Activated T-cell treated with anti-CD3 and anti-CD28 coated beads, Interleukin-2, amount 50 U/mL, for 72 hours (primary cell): Measurements from ENCODE around the gene RGP1. TPM values are rescaled to one million over a fixed set of nuclear protein-coding genes. Genes with fewer than 3 reads are reported as not detected.

ENCODE experiments used
- ATAC-seq, 2 donors: fragments of 150-1000 bp; cut with Tn5 transposase; replicated peaks in 1 of 2; 2 replicates each; pipeline ENCODE4 v1.10.0; 2021; ENCODE audit warnings: moderate library complexity in 2 of 2, mild to moderate bottlenecking in 1 of 2
- DNase-seq, 2 donors: peaks; one replicate each; pipeline ENCODE4 v3.0.0; 2021 to 2022; ENCODE audit warnings: mixed read lengths in 1 of 2
- H3K27ac Mint-ChIP-seq: one replicate; pipeline ENCODE4 v1.8.0; 2022; ENCODE audit warnings: mild to moderate bottlenecking, moderate library complexity, mixed read lengths
- H3K27me3 Mint-ChIP-seq: one replicate; pipeline ENCODE4 v1.8.0; 2022; ENCODE audit warnings: low read depth, mixed read lengths
- H3K36me3 Mint-ChIP-seq, 2 donors: one replicate each; pipeline ENCODE4 v1.8.0; 2022; ENCODE audit warnings: mixed read lengths in 2 of 2, mild to moderate bottlenecking in 1 of 2; ENCODE audit not compliant: insufficient read depth in 2 of 2
- H3K4me1 Mint-ChIP-seq: one replicate; pipeline ENCODE4 v1.8.0; 2022; ENCODE audit warnings: low read depth, mixed read lengths
- H3K4me3 Mint-ChIP-seq, 2 donors: one replicate each; pipeline ENCODE4 v1.8.0; 2022; ENCODE audit warnings: mild to moderate bottlenecking in 2 of 2, mixed read lengths in 2 of 2, moderate library complexity in 2 of 2
- H3K9me3 Mint-ChIP-seq, 2 donors: one replicate each; pipeline ENCODE4 v1.8.0; 2022; ENCODE audit warnings: mixed read lengths in 2 of 2
- total RNA-seq, 2 donors: library from RNA; stranded (reverse); gene quantifications; one replicate each; pipeline ENCODE4 v1.2.3, GENCODE V29; 2022

Gene RGP1
- total RNA-seq, 2 donors from 2014 or later, result 32.5 TPM

DNA sequence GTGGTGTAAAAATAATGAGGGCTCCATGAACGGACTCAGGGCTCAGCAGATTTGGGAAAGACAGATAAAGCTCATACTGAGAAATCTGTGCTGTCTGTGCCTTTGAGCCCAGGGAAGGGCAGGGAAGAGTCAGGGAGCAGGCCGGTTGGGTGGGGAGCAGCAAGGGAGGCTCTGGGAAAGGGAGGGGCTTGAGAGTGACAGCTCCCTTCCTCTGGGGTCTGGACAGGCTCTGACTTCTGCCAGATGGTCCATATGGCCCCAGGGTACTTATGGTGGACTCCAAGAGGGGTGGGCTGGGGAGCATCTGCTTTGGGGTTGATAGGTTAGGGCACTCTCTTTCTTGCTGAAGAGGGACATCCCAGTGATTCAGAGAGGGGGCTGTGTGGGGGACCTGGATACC lies 44.4 kb downstream of the RGP1 start:
- no peak for DNase-seq
- H3K4me3 Mint-ChIP-seq, result no peak overlapping the region
- ATAC-seq, result no peak
- no peak overlapping the region for H3K27ac Mint-ChIP-seq
- H3K9me3 Mint-ChIP-seq, result no peaks in the 10 kb centered on the region
- peaks cover 17% of the 10 kb centered on the region for H3K4me1 Mint-ChIP-seq
- H3K36me3 Mint-ChIP-seq, result no peaks in the 10 kb centered on the region
- H3K27me3 Mint-ChIP-seq, result no peaks in the 10 kb centered on the region

DNA sequence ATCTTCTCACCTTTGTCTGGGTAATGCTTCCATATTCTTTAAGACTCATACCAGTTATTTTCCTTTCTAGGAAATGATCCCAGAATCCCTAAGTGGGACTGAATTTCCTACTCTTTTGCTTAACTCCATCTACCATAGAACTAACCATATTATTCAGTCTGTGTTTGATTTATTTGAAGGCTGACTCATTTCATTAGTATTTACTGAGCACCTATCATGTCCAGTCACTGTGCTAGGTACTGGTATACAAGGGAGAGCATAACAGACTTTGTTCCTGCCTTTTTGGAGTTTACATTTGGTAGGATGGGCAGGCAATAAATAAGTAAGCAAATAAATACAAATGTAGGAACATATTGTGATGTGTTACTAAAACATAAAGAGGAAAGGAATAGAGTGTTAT lies 46.6 kb downstream of the RGP1 start:
- H3K27ac Mint-ChIP-seq, result no peak overlapping the region
- no peaks in the 10 kb centered on the region for H3K27me3 Mint-ChIP-seq
- peaks cover 24% of the 10 kb centered on the region for H3K4me1 Mint-ChIP-seq
- H3K4me3 Mint-ChIP-seq, result no peak overlapping the region
- H3K36me3 Mint-ChIP-seq, result no peaks in the 10 kb centered on the region
- ATAC-seq, result no peak
- no peak for DNase-seq
- H3K9me3 Mint-ChIP-seq, result no peaks in the 10 kb centered on the region

DNA sequence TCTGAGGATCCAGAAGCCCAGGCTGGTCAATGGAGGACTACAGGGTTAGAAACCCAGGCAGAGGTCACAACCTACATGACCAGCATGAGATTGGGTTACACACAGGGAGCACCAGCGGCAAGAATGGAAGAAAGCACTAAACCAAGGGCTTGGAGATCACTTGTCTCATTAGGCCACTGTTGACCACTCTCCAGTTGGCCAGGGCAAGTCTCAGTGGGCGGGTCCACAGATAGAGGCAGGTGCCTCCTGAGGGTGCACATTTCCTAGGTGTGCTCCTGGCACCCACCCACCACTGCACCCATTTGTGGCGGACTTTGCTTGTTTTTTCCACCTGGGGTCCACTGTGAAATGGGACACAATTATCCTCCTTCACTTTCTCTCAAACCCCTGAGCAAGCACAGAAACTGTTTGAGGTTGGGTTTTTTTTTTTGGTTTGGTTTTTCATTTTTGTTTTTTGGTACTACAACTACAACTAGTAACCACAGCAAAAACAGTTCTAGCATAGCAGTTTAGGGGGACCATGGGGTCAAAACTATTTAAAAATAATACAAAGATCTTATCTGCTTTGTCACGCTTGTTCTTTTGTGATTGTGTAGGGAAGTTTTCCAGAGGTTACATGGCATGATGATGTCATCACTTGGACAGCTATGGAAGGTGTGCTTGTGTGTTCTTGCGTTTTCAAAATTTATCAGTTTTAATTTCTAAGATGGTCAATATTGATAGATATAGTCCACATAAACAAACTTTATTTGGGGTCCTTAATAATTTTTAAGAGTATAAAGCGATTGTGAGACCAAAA lies 48.4 kb downstream of the RGP1 start:
- H3K27me3 Mint-ChIP-seq, result no peaks in the 10 kb centered on the region
- no peaks in the 10 kb centered on the region for H3K36me3 Mint-ChIP-seq
- no peak overlapping the region for H3K27ac Mint-ChIP-seq
- peaks cover 24% of the 10 kb centered on the region for H3K4me1 Mint-ChIP-seq
- DNase-seq, result no peak
- no peaks in the 10 kb centered on the region for H3K9me3 Mint-ChIP-seq
- no peak for ATAC-seq
- H3K4me3 Mint-ChIP-seq, result no peak overlapping the region

DNA sequence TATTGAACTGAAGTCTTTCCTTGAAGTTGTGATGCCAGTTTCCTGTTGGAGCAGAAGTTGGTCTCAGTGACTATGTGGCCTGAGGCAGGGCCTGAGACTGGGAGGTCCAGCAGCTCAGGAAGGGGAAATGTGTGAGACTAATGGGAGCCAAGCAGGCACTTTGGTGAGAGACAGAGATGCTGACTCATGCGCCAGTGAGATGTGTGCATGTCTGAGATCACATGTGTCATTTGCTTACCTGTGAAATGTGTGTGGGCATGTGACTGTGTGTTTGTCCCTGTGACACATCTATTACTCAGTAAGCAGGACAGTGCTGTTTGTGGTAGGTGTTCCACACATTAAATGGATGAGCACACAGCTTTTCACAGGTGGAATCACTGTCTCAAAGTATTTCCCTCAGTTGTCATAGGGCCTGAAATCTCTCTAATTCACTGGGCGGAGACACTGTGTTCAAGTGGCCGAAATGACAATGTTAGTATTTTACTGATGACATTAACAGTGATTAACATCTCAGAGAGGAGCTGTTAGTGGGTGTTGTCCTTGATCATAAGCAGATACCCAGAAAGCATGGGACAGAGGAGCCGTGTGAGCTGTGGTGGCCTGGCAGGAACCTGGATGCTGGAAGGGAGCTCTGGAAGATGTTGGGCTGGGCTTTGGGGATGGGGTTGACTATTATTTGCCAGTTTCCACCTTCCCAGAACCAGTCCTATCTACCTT lies 49.7 kb downstream of the RGP1 start:
- H3K36me3 Mint-ChIP-seq, result peaks cover 0 to 3% of the 10 kb centered on the region in 2 donors
- peak; percentile 58 to 69 for DNase-seq

DNA sequence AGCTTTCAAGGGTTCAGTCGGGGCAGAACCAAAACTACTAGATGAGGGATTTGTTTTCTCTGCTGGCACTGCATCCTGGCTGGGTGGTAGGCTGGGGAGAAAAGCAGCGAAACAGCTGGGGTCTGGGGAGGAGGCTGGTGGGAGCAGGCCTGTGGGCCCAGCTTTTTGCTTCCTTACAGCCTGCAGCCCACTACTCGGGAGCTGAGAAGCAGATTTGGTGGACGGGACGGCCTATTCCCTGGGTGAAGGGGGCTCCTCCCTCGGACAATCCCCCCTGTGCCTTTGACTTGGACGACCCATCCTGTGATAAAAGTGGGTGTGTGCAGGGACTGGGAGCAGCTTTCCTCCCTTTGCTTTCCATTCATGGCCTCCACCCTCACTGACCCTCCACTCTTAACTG lies 51.4 kb downstream of the RGP1 start:
- H3K36me3 Mint-ChIP-seq, result peaks cover 0 to 3% of the 10 kb centered on the region in 2 donors
- H3K4me1 Mint-ChIP-seq, result peaks cover 24% of the 10 kb centered on the region
- no peak overlapping the region for H3K27ac Mint-ChIP-seq
- H3K27me3 Mint-ChIP-seq, result no peaks in the 10 kb centered on the region
- DNase-seq (no peak), ATAC-seq (no peak)
- no peak overlapping the region for H3K4me3 Mint-ChIP-seq
- no peaks in the 10 kb centered on the region for H3K9me3 Mint-ChIP-seq

More for the DNA sequence above, 49.7 kb downstream of the RGP1 start:
- H3K4me1 Mint-ChIP-seq, result peaks cover 24% of the 10 kb centered on the region
- H3K27ac Mint-ChIP-seq, result peak overlapping the region; percentile 20
- peak; percentile 99 for ATAC-seq
- no peaks in the 10 kb centered on the region for H3K9me3 Mint-ChIP-seq
- no peak overlapping the region for H3K4me3 Mint-ChIP-seq
- no peaks in the 10 kb centered on the region for H3K27me3 Mint-ChIP-seq

DNA sequence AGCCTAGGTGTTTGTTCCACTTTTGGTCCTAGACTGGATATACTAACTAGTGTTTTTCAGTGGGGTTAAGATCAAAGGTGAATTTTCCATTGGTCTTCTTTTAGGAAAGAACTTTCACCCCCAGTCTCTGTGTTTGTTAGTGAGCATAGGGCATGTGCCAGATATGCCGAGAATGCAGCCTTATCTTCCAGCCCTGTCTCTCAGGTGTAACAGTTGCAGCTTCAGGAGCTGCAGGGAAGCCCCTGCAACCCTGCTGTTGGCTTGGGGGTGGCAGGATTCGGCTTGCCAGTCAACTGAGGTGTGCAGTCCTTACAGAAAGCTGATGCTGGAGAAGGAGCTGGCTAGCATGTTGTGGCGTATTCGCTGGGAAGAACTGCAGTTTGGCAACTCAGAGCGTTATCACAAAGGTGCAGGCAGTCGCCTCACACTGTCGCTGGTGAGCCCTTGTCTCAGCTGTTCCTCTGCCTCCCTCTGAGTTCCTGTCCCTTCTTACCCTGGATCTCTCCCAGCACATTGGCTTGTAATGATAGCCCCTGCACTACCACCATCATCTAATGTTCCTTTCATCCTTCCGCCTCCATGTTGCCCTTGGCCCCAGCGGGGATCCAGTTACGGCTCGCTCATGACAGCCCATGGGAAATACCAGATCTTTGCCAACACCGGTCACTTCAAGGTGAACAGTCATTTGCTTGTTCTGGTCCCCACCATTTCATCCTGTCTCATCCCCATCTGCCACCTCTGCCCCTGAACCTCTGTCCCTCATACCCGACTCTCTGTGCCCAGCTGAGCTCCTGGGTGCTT lies 52.4 kb downstream of the RGP1 start:
- H3K4me1 Mint-ChIP-seq, result peaks cover 25% of the 10 kb centered on the region
- ATAC-seq, result no peak
- no peak overlapping the region for H3K27ac Mint-ChIP-seq
- no peak for DNase-seq
- no peaks in the 10 kb centered on the region for H3K27me3 Mint-ChIP-seq
- no peak overlapping the region for H3K4me3 Mint-ChIP-seq
- peaks cover 0 to 3% of the 10 kb centered on the region in 2 donors for H3K36me3 Mint-ChIP-seq
- H3K9me3 Mint-ChIP-seq, result no peaks in the 10 kb centered on the region

DNA sequence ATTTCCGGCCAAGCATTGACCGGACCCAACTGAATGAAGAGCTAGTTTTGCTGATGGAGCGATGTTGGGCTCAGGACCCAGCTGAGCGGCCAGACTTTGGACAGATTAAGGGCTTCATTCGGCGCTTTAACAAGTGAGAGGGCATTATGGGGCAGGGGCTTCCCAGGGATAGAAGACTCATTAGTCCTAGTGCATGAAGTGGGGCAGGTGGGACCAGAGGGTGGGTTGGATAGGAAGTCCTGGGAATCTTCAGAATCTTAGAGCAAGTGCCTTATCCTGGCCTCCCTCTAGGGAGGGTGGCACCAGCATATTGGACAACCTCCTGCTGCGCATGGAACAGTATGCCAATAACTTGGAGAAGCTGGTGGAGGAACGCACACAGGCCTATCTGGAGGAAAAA lies 57.0 kb downstream of the RGP1 start:
- Mint-ChIP-seq H3K27ac (no peak overlapping the region), H3K4me3 (no peak overlapping the region), H3K36me3 (peaks cover 0 to 5% of the 10 kb centered on the region in 2 donors), H3K9me3 (no peaks in the 10 kb centered on the region), H3K27me3 (no peaks in the 10 kb centered on the region), H3K4me1 (peaks cover 11% of the 10 kb centered on the region)
- no peak for DNase-seq
- ATAC-seq, result no peak

Other genes starting within 250 kb of the RGP1 start
- 10 to 100 TPM; 39.9 to 45.5 TPM for gene TESK1, start 144.0 kb upstream of the RGP1 start, total RNA-seq
- 10 to 100 TPM; 28.7 to 31.9 TPM for gene CD72, start 130.9 kb upstream of the RGP1 start, total RNA-seq
- 10 to 100 TPM; 61.4 to 65.6 TPM for gene SIT1, start 98.4 kb upstream of the RGP1 start, total RNA-seq
- 1,000 to 10,000 TPM; 5,353 to 9,709 TPM for gene RMRP, start 91.3 kb upstream of the RGP1 start, total RNA-seq
- 10 to 100 TPM in 1 of 2 donors, 1 to 10 TPM in 1; 9.5 to 10.8 TPM for gene CCDC107, start 91.0 kb upstream of the RGP1 start, total RNA-seq
- gene ARHGEF39, start 84.1 kb upstream of the RGP1 start, total RNA-seq, result 10 to 100 TPM; 12.0 to 15.1 TPM
- gene CA9, start 75.4 kb upstream of the RGP1 start, total RNA-seq, result 1 to 10 TPM in 1 of 2 donors, under 1 TPM in 1; 0.65 to 1.6 TPM
- gene TPM2, start 59.4 kb upstream of the RGP1 start, total RNA-seq, result 1 to 10 TPM; 5.4 to 7.8 TPM
- gene TLN1, start 17.1 kb upstream of the RGP1 start, total RNA-seq, result 100 to 1,000 TPM; 200 to 235 TPM
- gene CREB3, start 16.6 kb upstream of the RGP1 start, total RNA-seq, result 10 to 100 TPM; 30.7 to 33.1 TPM
- 10 to 100 TPM; 37.7 to 38.4 TPM for gene GBA2, start 59 bp upstream of the RGP1 start, total RNA-seq
- not detected for gene MSMP, start 5.0 kb downstream of the RGP1 start, total RNA-seq
- 10 to 100 TPM in 1 of 2 donors, 1 to 10 TPM in 1; 6.7 to 11.5 TPM for gene NPR2, start 42.3 kb downstream of the RGP1 start, total RNA-seq
- gene SPAG8, start 63.0 kb downstream of the RGP1 start, total RNA-seq, result 1 to 10 TPM; 1.1 to 1.4 TPM
- 10 to 100 TPM; 69.2 to 80.9 TPM for gene HINT2, start 65.8 kb downstream of the RGP1 start, total RNA-seq
- not detected for gene FAM221B, start 79.4 kb downstream of the RGP1 start, total RNA-seq
- gene TMEM8B, start 79.9 kb downstream of the RGP1 start, total RNA-seq, result 1 to 10 TPM; 8.4 to 9.1 TPM
- gene OR13J1, start 121.1 kb downstream of the RGP1 start, total RNA-seq, result not detected
- gene HRCT1, start 156.9 kb downstream of the RGP1 start, total RNA-seq, result not detected
- not detected for gene SPAAR, start 160.2 kb downstream of the RGP1 start, total RNA-seq
- gene OR2S2, start 208.9 kb downstream of the RGP1 start, total RNA-seq, result not detected